ENCODE results near the gene SOCS3. TPM values are rescaled to one million over a fixed set of nuclear protein-coding genes. Genes with fewer than 3 reads are reported as not detected.

The SOCS3 gene
- total RNA-seq, 1 donor from 2014 or later = 13.6 TPM

- no peaks in the 10 kb centered on the region for H3K9me3 Mint-ChIP-seq (ENCODE audit: low read depth)
- no peaks in the 10 kb centered on the region for H3K27me3 Mint-ChIP-seq (ENCODE audit: low read depth)
- peak; percentile 18 for TF ChIP-seq CTCF (IDR thresholded peaks at IDR 0.05)
- H3K4me3 Mint-ChIP-seq (ENCODE audit: unreplicated experiment) = peak overlapping the region; percentile 22
- H3K4me1 Mint-ChIP-seq (ENCODE audit: low read depth) = peaks cover 77% of the 10 kb centered on the region
- peak overlapping the region; percentile 86 for H3K27ac Mint-ChIP-seq (ENCODE audit: unreplicated experiment)
- no peak for DNase-seq (ENCODE audit: low spot score)
- no peaks in the 10 kb centered on the region for H3K36me3 Mint-ChIP-seq (ENCODE audit: low read depth)
Observed at GRCh38 chr17:78383725-78384471, 24.0 kb upstream of the SOCS3 start.

GRCh38 chr17:78381601-78382232, 21.8 kb upstream of the SOCS3 start:
- Mint-ChIP-seq H3K27ac (ENCODE audit: unreplicated experiment) (peak overlapping the region; percentile 13), H3K36me3 (ENCODE audit: low read depth) (no peaks in the 10 kb centered on the region), H3K4me1 (ENCODE audit: low read depth) (peaks cover 66% of the 10 kb centered on the region), H3K4me3 (ENCODE audit: unreplicated experiment) (no peak overlapping the region), H3K27me3 (ENCODE audit: low read depth) (no peaks in the 10 kb centered on the region), H3K9me3 (ENCODE audit: low read depth) (no peaks in the 10 kb centered on the region)
- no peak for DNase-seq (ENCODE audit: low spot score)
- no peak for TF ChIP-seq CTCF (IDR thresholded peaks at IDR 0.05)

GRCh38 chr17:78380370-78380769, 20.5 kb upstream of the SOCS3 start:
- no peak for DNase-seq (ENCODE audit: low spot score)
- Mint-ChIP-seq H3K4me1 (ENCODE audit: low read depth) (peaks cover 67% of the 10 kb centered on the region), H3K9me3 (ENCODE audit: low read depth) (no peaks in the 10 kb centered on the region), H3K36me3 (ENCODE audit: low read depth) (no peaks in the 10 kb centered on the region), H3K27ac (ENCODE audit: unreplicated experiment) (peak overlapping the region; percentile 12), H3K27me3 (ENCODE audit: low read depth) (no peaks in the 10 kb centered on the region), H3K4me3 (ENCODE audit: unreplicated experiment) (peak overlapping the region; percentile 0)
- TF ChIP-seq CTCF (IDR thresholded peaks at IDR 0.05) = no peak

GRCh38 chr17:78379131-78379491, 19.2 kb upstream of the SOCS3 start:
- Mint-ChIP-seq H3K36me3 (ENCODE audit: low read depth) (no peaks in the 10 kb centered on the region), H3K4me3 (ENCODE audit: unreplicated experiment) (peak overlapping the region; percentile 97), H3K9me3 (ENCODE audit: low read depth) (no peaks in the 10 kb centered on the region), H3K4me1 (ENCODE audit: low read depth) (peaks cover 69% of the 10 kb centered on the region), H3K27ac (ENCODE audit: unreplicated experiment) (peak overlapping the region; percentile 99), H3K27me3 (ENCODE audit: low read depth) (no peaks in the 10 kb centered on the region)
- no peak for DNase-seq (ENCODE audit: low spot score)
- TF ChIP-seq CTCF (IDR thresholded peaks at IDR 0.05) = no peak

GRCh38 chr17:78378225-78379130, 18.6 kb upstream of the SOCS3 start, which contains the start of gene PGS1:
Gene PGS1 (plus strand): TSS chr17:78378649. CDS start chr17:78378666, 17 bp downstream.
- Mint-ChIP-seq H3K4me1 (ENCODE audit: low read depth) (peaks cover 64% of the 10 kb centered on the region), H3K4me3 (ENCODE audit: unreplicated experiment) (peak within 1 kb of the TSS; percentile 97), H3K36me3 (ENCODE audit: low read depth) (no peaks in the 10 kb centered on the region), H3K27ac (ENCODE audit: unreplicated experiment) (peak within 1 kb of the TSS; percentile 99), H3K27me3 (ENCODE audit: low read depth) (no peaks in the 10 kb centered on the region), H3K9me3 (ENCODE audit: low read depth) (no peaks in the 10 kb centered on the region)
- no peak for TF ChIP-seq CTCF (IDR thresholded peaks at IDR 0.05)
- DNase-seq (ENCODE audit: low spot score) = no peak

Measured in chondrocyte (in vitro differentiated cells).